GM04504 (cell line): ENCODE measurements around the gene SF3B5.
A peak's percentile ranks its signal among the peaks of the same experiment; 100 is the strongest.
"Not testable (repeated sequence)": the region's sequence is repeated elsewhere in the genome, so short reads cannot be mapped to it uniquely, and the experiment has no call there.

Experiments
- DNase-seq: peaks from one replicate; pipeline ENCODE4 v3.0.0-alpha.2; 2012; ENCODE audit warnings: low read depth

The SF3B5 gene

DNA sequence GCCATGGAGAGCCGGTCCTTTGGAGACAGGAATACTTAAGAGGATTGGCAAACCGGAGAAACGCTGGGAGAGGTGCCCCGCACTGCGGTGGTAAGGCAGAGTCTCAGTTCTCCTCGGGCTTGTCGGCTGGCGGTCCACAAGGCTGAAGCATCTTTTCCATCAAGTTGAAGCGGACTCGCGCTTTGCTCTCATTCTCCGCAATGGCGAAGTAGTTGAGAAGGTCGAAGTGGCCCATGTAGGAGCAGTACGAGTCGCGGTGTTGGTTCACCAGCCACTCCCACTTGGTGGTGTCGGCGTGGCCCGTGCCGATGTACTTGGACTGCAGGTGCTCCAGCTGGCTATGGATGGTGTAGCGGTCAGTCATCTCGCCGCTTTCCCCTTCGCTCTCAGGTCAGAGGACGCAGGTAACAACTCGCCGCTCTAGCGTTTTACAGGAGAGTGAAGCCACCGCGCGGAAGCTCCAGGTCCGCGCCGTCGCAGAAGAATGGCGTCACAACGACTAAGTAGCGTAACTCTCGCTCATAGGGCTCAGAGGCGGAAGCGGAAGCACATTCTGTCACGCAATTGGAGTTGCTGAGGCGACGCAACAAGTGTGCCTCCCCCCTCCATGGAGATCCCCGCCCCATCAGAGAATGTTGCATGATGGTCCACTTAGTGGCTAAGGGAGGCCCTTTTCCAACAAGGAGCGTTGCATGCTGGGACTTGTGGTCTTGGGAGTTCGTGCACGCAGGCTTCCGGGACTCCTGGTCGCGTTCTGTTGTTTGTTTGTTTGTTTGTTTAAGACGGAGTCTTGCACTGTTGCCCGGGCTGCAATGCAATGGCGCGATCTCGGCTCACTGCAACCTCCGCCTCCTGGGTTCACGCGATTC is at the start of gene SF3B5:
SF3B5 (minus strand) TSS at position 440 of the 869 bp plus-strand sequence; CDS start at position 364, 76 bp downstream.
- peak; percentile 100 for DNase-seq

DNA sequence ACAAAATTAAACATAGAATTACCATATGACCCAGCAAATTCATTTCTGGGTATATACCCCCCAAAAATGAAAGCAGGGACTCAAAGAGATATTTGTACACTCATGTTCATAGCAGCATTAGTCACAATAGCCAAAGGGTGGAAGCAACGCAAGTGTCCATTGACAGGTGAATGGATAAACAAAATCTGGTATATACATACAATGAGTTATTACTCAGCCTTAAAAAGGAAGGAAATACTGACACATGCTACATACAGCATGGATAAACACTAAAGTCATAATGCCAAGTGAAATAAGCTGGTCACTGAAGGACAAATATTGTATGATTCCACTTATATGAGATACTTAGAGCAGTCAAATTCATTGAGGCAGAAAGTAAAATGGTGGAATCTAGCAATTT is 49.6 kb upstream of the SF3B5 start:
- DNase-seq = no peak

GRCh38 chr6:144143878-144144277 is 48.5 kb upstream of the SF3B5 start:
- DNase-seq = no peak

DNA sequence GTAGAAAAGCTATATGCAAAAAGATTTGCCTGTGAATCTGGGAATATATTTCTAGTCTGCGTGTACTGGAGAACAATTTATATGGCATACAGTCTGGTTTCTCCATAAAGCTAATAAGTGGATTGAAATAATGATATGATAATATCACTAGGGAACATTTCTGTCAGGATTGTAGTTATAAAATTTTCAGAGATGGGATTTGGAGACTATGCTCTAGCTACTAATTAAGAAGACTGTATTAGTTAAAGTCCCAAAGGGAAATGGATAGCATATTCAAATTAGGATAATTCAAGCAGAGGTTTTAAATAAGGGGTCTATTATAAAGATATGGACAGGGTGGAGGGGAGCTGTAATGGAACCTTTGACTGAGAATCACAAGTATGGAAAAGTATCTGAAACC is 47.7 kb upstream of the SF3B5 start:
- DNase-seq = no peak

GRCh38 chr6:144141470-144141869 is 46.1 kb upstream of the SF3B5 start:
- DNase-seq = no peak

GRCh38 chr6:144140867-144141266 is 45.5 kb upstream of the SF3B5 start:
- DNase-seq = no peak

DNA sequence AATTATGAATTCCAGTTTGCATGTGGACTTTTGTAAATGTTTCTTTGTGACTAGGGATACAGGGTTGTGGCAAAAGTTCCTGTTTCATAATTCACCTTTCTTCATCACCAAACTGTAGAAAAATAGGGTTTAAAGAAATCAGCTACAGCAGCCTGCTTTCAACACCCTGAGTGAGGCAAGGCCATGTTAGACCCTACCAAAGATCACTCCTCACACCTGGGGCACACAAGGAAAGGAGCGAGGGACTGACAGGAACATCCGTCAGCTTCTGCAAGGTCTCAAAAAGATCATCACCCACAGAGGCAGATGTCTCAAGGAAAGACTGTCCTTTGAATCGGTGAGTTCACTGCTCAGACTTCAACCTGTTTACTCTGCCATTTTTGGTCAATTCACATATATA is 44.4 kb upstream of the SF3B5 start:
- DNase-seq = no peak

DNA sequence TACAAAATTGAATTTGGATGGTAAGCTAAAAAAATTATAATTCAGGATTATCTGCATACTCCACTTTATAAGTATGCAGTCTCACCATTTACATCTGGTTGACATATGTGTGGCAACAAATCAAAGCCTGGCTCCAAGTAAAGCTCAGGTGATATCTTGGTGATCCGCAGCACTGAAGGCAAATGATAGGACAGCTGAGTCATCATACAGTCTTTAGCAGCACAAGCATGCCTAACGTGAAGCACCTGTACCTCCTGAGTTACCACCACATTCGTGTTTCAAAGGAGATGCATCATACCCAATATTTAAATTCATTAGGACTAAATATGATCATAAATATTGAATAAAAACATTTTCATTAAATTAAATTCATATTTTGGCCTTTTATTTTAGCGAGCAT is 43.2 kb upstream of the SF3B5 start:
- no peak for DNase-seq

- DNase-seq = no peak
Observed at GRCh38 chr6:144134737-144135136, 39.4 kb upstream of the SF3B5 start.

GRCh38 chr6:144134176-144134575 is 38.8 kb upstream of the SF3B5 start:
- no peak for DNase-seq

GRCh38 chr6:144133225-144133821 is 38.0 kb upstream of the SF3B5 start:
- DNase-seq = no peak

GRCh38 chr6:144132167-144132690 is 36.9 kb upstream of the SF3B5 start:
- DNase-seq = not testable (repeated sequence)

DNA sequence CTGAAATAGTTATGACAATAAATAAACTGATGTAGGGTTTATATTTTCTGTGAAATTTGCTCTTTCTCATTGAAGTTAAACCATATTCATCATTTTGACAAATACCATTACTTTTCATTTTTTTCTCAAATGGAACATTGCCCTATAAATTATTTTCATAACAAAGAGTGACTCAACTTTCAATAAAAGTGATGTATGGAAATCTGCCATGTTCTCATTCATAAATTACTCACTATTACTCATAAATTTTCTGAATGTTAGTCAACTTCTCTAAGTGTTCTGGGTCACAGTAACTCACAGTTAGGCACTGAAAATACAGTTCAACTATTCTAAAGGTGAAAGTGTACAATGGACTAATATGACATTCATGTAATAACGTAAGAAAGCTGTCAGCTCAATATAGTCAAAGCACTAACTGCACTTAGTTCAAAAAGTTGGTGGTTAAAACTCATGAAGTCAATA is 35.9 kb upstream of the SF3B5 start:
- no peak for DNase-seq

DNA sequence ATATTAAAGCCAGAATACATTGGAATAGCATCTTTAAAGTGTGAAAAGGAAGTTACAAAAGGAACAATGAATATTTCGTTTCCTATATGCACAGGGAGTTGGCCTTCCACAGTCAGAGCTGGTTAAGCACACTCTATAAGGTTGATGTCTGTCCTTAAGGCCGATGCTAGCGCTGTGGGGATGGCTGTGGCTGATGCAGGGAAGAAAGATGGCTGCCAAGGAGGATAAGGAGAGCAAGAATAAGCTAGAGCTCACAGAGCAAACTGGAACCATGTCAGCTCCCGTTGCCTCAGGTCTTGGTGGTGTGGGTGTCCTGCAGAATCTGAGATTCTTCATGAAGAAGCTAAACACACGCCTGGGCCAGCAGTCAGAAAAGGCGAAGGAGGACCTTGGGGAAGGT is 34.1 kb upstream of the SF3B5 start:
- DNase-seq = no peak

DNA sequence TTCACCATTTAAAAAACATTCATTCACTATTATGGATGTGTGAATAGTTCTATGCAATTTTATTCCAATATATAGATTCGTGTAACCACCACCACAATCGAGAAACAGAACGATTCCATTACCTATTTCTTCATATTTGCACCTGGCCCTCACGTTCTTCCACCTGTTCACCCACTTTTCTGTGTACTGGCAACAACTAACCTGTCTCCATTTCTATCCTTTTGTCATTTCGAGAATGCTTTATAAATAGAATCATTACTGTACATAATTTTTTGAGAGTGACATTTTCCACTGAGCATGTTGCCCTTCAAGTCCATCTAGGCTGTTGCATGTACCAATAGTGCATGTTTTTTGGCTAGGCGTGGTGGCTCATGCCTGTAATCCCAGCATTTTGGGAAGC is 31.7 kb upstream of the SF3B5 start:
- DNase-seq = no peak

GRCh38 chr6:144123836-144124235 is 28.5 kb upstream of the SF3B5 start:
- no peak for DNase-seq

GRCh38 chr6:144123421-144123820 is 28.0 kb upstream of the SF3B5 start:
- no peak for DNase-seq

- no peak for DNase-seq
Observed at GRCh38 chr6:144122861-144123260, 27.5 kb upstream of the SF3B5 start.

DNA sequence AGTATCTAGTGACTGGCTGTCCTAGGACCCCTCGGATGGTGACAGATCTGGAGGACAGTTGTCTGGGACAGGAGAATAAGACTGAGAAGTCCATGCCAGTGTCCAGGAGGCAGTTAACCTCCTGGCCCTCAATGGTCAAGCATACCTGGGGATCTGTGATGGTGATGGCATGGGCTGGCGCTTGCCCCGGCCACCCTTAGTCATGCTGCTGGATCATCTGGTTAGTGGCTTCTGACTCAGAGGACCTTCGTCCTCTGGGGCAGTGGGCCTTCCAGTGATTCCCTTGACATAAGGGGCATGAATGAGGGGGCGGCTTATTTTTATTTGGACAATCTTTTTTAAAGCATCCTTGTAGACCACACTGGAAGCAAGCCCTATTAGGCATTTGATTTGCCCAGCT is 24.0 kb upstream of the SF3B5 start:
- DNase-seq = no peak

DNA sequence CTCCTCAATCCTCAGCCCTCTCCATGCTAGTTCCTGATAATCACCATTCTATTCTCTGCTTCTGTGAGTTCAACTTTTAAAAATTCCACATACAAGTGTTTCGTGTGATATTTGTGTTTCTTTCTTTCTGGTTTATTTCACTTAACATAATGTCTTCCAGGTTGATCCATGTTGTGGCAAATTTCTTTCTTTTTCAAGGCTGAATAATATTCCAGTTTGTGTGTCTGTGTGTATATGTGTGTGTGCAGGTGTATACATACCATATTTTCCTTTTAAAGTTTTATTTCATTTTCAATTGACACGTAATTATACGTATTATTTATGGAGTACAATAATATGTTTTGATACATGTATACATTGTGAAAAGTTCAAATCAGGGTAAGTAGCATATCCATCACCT is 19.8 kb upstream of the SF3B5 start:
- DNase-seq = no peak

DNA sequence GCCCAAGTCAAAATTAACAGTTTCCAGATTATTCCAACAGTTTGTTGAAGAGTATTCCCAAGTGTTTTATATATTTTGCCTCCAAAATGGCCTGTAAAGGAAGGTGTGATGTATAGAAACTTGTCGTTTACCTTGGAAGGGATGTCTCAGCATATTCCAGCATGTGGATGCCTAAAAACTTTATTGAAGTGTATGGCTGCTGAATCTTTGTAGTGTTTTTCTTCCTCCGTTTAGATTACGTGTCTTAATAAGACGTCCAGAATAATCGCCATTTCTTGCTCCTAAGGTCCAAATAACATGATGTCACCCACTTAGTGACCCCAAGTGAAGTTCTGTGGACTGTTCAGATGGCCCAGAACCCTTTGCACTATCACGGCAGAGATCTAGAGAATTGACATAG is 18.0 kb upstream of the SF3B5 start:
- DNase-seq = no peak

DNA sequence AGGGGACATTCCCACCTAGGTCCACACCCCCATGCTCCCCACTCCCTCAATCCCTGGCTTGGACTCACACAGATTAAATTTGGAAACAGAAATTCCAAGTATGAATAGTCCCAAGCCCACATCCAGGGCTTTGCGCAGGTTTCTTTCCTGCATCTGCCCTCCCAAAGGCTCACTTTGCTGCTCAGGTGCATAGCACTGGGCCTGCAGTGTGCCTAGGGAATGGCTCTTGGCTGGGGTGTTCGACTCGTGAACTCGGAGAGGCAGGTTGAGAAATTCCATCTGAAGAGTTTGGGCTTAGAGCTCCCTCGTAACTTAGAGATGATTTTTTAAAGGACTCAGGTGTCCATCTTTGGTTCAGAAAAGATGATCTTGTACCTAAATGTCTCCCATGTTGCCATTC is 14.8 kb upstream of the SF3B5 start:
- no peak for DNase-seq

GRCh38 chr6:144106206-144106605 is 10.8 kb upstream of the SF3B5 start:
- no peak for DNase-seq
